ENCODE measurements around the gene ABHD10.
A peak's percentile ranks its signal among the peaks of the same experiment; 100 is the strongest.

Gene ABHD10

GRCh38 chr3:112002096-112002971 is 23.5 kb downstream of the ABHD10 start:
- TF ChIP-seq EZH2 (IDR thresholded peaks at IDR 0.05; ENCODE audit: borderline replicate concordance, low read depth, low read length, severe bottlenecking) (no peak), CTCF (IDR thresholded peaks at IDR 0.05; ENCODE audit: borderline replicate concordance, extremely low read depth, low read length, poor library complexity, severe bottlenecking) (no peak)
- H3K4me2 ChIP-seq (ENCODE audit: insufficient read depth, low read length): no peak overlapping the region
- H2AFZ ChIP-seq (ENCODE audit: low read depth, low read length): no peak overlapping the region
- H3K79me2 ChIP-seq (ENCODE audit: insufficient read depth, low read length): no peaks in the 10 kb centered on the region
- DNase-seq: peak; percentile 10
- no peaks in the 10 kb centered on the region for H3K27me3 ChIP-seq (ENCODE audit: insufficient read depth, low read length, poor library complexity)
- no peak overlapping the region for H3K4me3 ChIP-seq (ENCODE audit: low read depth in 1 of 2, low read length in 2 of 2)
- no peak overlapping the region for H3K9ac ChIP-seq (ENCODE audit: low read depth, low read length)
- H3K4me1 ChIP-seq (ENCODE audit: insufficient read depth, low read length): no peaks in the 10 kb centered on the region
- peak; percentile 39 for ATAC-seq (ENCODE audit: insufficient read depth, low read depth)
- no peaks in the 10 kb centered on the region for H3K36me3 ChIP-seq (ENCODE audit: insufficient read depth, low read length)
- no peaks in the 10 kb centered on the region for H3K9me3 ChIP-seq (ENCODE audit: insufficient read depth, low read length, severe bottlenecking)
- no peaks in the 10 kb centered on the region for H4K20me1 ChIP-seq (ENCODE audit: insufficient read depth, low read length)
- H3K27ac ChIP-seq (ENCODE audit: low read length): no peak overlapping the region

GRCh38 chr3:112003321-112004080 is 24.7 kb downstream of the ABHD10 start:
- Histone ChIP-seq H3K4me2 (ENCODE audit: insufficient read depth, low read length) (no peak overlapping the region), H3K9ac (ENCODE audit: low read depth, low read length) (no peak overlapping the region), H3K79me2 (ENCODE audit: insufficient read depth, low read length) (no peaks in the 10 kb centered on the region), H4K20me1 (ENCODE audit: insufficient read depth, low read length) (no peaks in the 10 kb centered on the region), H3K4me3 (ENCODE audit: low read depth in 1 of 2, low read length in 2 of 2) (no peak overlapping the region), H2AFZ (ENCODE audit: low read depth, low read length) (no peak overlapping the region), H3K36me3 (ENCODE audit: insufficient read depth, low read length) (no peaks in the 10 kb centered on the region), H3K9me3 (ENCODE audit: insufficient read depth, low read length, severe bottlenecking) (no peaks in the 10 kb centered on the region), H3K4me1 (ENCODE audit: insufficient read depth, low read length) (no peaks in the 10 kb centered on the region), H3K27ac (ENCODE audit: low read length) (no peak overlapping the region), H3K27me3 (ENCODE audit: insufficient read depth, low read length, poor library complexity) (no peaks in the 10 kb centered on the region)
- ATAC-seq (ENCODE audit: insufficient read depth, low read depth) (no peak), DNase-seq (no peak)
- no peak for TF ChIP-seq CTCF (IDR thresholded peaks at IDR 0.05; ENCODE audit: borderline replicate concordance, extremely low read depth, low read length, poor library complexity, severe bottlenecking)

- H2AFZ ChIP-seq (ENCODE audit: low read depth, low read length): no peak overlapping the region
- H4K20me1 ChIP-seq (ENCODE audit: insufficient read depth, low read length): no peaks in the 10 kb centered on the region
- H3K27ac ChIP-seq (ENCODE audit: low read length): no peak overlapping the region
- ATAC-seq (ENCODE audit: insufficient read depth, low read depth) (no peak), DNase-seq (no peak)
- no peaks in the 10 kb centered on the region for H3K9me3 ChIP-seq (ENCODE audit: insufficient read depth, low read length, severe bottlenecking)
- no peaks in the 10 kb centered on the region for H3K79me2 ChIP-seq (ENCODE audit: insufficient read depth, low read length)
- H3K9ac ChIP-seq (ENCODE audit: low read depth, low read length): no peak overlapping the region
- no peak overlapping the region for H3K4me2 ChIP-seq (ENCODE audit: insufficient read depth, low read length)
- no peaks in the 10 kb centered on the region for H3K27me3 ChIP-seq (ENCODE audit: insufficient read depth, low read length, poor library complexity)
- H3K4me3 ChIP-seq (ENCODE audit: low read depth in 1 of 2, low read length in 2 of 2): no peak overlapping the region
- H3K36me3 ChIP-seq (ENCODE audit: insufficient read depth, low read length): no peaks in the 10 kb centered on the region
- H3K4me1 ChIP-seq (ENCODE audit: insufficient read depth, low read length): no peaks in the 10 kb centered on the region
- TF ChIP-seq CTCF (IDR thresholded peaks at IDR 0.05; ENCODE audit: borderline replicate concordance, extremely low read depth, low read length, poor library complexity, severe bottlenecking): no peak
- no peak for TF ChIP-seq EZH2 (IDR thresholded peaks at IDR 0.05; ENCODE audit: borderline replicate concordance, low read depth, low read length, severe bottlenecking)
These were observed 25.4 kb downstream of the ABHD10 start for GRCh38 chr3:112004187-112004586.

All from DND-41 (cell line).